HT-29 (cell line): Measurements from ENCODE around the gene TGFB2. TPM values are rescaled to one million over a fixed set of nuclear protein-coding genes. Genes with fewer than 3 reads are reported as not detected.

Experiments
- DNase-seq: peaks from one replicate; pipeline ENCODE4 v3.0.0-alpha.2; 2015; ENCODE audit warnings: low spot score
- small RNA-seq: library from RNA; depleted of rRNA; stranded (forward); fragments of <200 nt; gene quantifications from one replicate; pipeline ENCODE3, GENCODE V24; 2014
- total RNA-seq: library from RNA; depleted of rRNA; stranded (reverse); fragments of >200 nt; shearing (Covaris generic); gene quantifications from 2 replicates; pipeline ENCODE4 v1.2.3, GENCODE V29; 2014; rRNA removed

The TGFB2 gene
- total RNA-seq, 1 experiment from 2014 or later: 2.5 TPM

- no peak for DNase-seq
These were observed 140.2 kb downstream of the TGFB2 start for GRCh38 chr1:218485241-218485928.

GRCh38 chr1:218488531-218488930 is 143.4 kb downstream of the TGFB2 start:
- no peak for DNase-seq

- DNase-seq: no peak
These were observed 143.8 kb downstream of the TGFB2 start for GRCh38 chr1:218488986-218489385.

- no peak for DNase-seq
These were observed 145.3 kb downstream of the TGFB2 start for GRCh38 chr1:218490406-218490922.

GRCh38 chr1:218492874-218493273 is 147.7 kb downstream of the TGFB2 start:
- DNase-seq: no peak

- no peak for DNase-seq
These were observed 148.8 kb downstream of the TGFB2 start for GRCh38 chr1:218493986-218494385.

Small RNA genes lying within 50 kb of the gene (small RNA-seq; reads per million reads assigned to genes)
- gene AC096638.1: not detected

Other genes with a start within 250 kb of the TGFB2 start
- 3.3 and 6.5 TPM in 2 replicates for gene RRP15, start 60.0 kb upstream of the TGFB2 start, total RNA-seq